HUDEP-2 (cell line): ENCODE measurements around the gene NAIF1.
"Not testable (repeated sequence)": the region's sequence is repeated elsewhere in the genome, so short reads cannot be mapped to it uniquely, and the experiment has no call there.

Experiments
- DNase-seq, 76 experiments: peaks; one replicate each; lab custom pipeline; 2025; ENCODE audit not compliant: unreplicated experiment in 76 of 76; lab: John Stamatoyannopoulos, UW

NAIF1 gene

DNA sequence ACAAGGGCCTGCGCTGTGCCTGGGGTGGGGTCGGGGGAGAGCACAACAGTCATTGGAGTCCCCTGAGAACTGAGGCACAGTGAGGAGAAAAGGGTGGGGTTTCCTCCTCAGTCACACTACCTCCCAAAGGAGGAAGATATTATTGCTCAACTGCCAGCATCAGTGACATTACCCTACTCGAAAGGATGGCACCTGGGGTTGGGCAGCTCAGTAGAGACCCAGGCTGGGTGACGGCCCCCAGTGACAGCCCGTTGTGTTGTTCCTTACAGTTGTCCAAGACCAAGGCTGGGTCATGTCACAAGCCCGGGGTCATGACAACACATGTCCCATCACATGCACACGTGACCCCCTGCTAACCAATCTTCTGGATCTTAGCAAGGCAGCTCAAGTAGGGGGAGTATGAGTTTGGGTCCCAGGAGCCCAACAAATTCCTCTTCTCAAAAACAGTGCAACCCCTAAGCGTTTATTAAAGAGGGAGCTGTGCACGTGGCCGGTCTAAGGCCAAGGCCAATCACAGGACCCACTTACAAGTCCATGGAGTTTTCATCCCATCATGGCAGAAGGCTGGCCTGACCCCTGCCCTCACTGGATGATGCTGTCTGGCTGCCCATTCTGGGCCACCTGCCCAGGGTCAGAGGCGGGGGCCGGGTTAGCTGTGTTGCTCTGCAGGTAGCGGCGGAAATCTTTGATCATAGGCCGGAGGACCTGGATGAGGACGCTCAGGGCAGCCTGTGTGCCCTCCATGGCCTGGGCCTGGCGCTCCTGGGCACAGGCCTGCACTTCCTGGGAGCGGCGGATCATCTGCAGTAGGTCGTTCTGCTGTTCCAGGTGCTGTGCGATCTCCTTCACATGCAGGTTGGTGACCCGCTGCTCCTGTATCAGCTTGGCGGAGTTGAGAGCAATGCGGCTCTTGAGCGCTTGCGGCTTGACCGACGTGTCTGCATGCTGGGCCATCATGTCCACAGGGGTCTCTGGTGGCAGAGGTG lies 4.0 kb downstream of the NAIF1 start:
- no peak for DNase-seq

DNA sequence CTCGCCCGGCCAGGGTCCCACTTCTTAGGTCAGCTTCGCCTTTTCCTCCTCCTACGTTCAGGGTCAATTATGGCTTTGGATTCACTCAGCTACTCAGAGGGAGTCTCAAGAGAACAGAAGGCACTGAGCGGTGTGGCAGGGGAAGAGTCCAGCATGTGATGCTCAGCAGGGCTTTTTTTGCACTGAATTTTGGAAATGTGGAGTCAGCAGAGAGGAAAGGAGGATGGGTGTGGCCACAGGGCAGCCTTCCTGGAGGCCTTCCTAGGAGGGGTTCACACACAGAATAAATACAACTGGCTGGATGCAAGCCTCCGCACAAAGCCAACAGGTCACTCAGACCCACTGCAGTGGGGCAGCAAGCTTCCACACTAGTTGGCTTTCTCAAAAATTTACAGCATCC lies 4.8 kb downstream of the NAIF1 start:
- no peak for DNase-seq

DNA sequence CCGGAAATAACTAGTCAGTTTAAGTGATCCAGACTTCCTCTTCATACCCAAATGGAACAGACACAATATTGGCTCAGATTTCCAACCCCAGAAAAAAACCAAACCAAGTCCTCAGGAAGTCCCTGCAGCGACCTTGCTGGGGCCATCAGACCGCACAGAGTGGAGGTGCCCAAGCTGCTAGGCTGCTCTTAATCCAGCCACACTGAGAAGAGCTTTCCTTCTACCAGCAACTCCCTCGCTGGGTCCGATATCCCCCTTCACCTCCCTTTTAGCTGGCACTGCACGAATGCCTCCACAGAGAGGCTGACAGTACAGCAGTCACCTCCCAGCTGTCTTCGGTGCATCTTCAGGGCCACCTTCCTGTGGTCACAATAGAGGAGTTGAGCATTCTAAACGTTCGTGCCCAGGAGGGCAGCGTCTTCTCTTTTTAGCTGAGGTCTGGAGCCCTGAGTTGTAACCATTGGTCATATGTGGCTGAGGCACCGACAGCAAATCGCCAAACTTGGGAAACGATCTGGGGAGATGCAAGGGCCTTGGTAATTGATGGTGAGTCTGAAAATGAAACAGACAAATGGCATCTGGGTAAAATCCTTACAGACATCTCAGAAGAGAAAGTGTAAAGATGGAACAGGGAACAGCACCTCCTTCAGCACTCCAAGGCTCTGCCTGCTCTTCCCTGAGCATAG lies 5.7 kb downstream of the NAIF1 start:
- DNase-seq: no peak

DNA sequence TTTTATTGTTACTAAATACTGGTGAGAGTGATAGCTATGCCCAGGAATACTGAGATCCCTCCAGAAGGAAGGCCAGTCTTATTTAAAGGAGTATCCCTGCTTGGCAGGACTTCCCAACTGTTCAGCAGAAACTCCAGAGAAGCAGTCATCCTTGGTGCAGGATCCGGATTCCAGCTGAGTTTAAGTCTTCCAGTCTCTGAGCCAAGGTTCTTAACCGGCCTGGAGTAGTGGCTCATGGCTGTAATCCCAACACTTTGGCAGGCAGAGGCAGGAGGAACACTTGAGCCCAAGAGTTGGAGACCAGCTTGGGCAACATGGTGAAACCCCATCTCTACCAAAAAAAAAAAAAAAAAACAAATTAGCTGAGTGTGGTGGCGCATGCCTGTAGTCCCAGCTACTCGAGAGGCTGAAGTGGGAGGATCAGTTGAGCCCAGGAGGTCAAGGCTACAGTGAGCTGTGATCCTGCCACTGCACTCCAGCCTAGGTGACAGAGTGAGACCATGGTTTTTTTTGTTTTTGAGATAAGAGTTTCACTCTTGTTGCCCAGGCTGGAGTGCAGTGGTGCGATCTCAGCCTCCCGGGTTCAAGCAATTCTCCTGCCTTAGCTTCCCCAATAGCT lies 7.6 kb downstream of the NAIF1 start:
- no peak for DNase-seq

DNA sequence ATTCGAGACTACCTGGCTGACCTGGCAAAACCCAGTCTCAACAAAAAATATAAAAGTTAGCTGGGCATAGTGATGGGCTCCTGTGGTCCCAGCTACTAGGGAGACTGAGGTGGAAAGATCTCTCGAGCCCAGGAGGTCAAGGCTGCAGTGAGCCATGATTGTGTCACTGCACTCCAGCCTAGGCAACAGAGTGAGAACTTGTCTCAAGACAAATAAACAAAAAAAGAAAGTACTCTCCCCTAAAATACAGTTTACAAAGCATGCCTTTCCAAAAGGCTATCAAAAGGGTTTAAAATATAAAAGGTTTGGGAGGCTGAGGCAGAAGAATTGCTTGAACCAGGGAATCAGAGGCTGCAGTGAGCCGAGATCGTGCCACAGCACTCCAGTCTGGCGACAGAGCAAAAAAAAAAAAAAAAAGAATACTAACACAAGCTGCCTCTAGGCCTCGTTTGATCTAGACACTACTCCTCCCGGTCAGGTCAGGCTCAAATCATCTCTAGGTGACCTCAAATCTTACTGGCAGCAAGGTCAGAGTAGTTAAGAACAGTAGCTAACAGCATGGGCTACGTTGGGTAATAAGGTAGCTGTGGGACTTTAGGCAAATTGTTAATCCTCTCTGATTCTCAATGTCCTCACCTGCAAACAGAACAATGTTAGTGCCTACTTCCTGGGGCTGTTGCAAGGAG lies 9.3 kb downstream of the NAIF1 start:
- no peak for DNase-seq

DNA sequence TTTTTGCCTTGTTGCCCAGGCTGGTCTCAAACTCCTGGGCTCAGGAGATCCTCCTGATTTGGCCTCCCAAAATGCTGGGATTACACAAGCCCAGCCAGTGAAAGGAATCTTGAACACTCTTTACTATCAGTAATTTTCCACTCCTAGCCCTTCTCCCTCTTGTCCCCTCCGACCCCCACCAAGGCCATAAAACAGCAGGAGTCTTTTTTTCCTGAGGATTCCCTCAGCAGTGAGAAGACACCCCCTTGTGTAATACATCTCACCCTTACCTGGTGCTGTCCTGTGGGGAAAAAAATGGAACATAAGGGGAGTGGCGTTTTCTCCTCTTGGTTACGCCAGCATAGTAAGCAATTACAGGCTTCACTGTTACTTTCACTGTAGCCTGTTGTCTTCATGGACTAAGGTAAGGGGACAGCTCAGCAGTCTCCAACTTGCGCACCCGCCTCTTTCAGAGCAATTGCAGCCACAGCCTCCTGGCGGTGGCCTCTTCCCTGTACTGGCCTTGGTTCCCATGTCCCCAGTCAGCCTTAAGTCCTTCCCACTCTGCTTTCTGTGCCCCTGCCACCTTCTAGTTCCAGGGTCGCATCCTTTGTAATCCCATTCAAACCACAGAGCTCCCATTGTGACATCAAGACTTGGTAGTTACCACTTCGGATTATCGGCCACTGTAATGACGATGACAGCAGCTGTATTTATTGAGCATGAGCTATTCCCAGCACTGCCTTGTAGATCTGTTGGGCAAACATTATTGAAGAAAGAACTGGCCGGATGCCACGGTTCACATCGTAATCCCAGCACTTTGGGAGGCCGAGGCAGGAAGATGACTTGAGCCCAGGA lies 10.0 kb downstream of the NAIF1 start:
- no peak for DNase-seq

DNA sequence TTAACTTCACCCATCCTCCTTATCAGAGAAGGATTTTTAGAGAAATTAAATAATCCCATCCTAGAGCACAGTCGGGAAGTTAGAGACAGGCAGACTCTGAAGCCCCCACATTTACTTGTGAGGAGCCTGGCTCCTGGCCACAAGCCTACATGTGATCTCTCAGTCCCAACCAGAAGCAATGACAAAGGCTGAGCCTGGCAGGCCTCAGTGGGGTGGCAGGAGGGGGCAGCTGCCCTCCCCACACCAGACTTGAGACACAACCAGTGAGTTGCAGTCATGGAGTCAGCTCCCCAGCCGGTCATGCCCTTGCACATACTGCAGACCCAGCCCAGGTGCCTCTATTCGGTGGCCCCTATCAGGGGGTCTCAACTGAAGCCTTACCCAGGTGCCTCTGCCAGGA lies 11.0 kb downstream of the NAIF1 start:
- DNase-seq: no peak

DNA sequence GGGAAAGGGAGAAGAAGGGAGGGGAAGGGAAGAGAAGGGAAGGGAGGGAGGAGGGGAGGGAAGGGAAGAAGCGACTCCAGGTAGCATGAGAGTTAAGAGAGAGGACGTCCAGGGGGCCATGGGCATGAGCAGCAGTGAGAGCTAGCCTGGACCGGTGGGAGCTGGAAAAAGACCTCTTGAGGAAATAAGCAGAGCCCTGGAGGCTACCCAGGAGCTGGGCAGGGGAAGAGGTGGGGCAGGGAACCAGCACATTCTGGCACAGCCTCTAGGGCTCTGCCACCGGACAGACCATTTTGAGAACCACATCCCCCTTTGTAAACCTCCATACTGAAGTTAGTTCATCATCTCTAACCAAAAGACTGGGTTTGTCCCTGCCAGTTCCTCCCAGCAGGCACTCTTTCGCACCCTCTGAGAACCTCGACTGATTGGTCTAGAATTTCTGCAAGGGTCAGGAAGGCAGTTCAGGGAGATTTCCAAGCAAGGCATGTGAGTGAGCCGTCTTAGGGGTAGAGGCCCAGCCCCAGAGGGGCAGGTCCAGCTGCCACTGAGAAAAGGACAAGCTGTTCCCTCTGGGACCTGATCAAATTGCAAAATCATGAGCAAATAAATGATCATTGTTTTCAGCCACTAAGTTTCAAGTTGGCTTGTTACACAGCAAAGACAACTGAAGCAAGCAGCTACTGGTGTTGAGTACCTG lies 11.6 kb downstream of the NAIF1 start:
- DNase-seq: no peak

DNA sequence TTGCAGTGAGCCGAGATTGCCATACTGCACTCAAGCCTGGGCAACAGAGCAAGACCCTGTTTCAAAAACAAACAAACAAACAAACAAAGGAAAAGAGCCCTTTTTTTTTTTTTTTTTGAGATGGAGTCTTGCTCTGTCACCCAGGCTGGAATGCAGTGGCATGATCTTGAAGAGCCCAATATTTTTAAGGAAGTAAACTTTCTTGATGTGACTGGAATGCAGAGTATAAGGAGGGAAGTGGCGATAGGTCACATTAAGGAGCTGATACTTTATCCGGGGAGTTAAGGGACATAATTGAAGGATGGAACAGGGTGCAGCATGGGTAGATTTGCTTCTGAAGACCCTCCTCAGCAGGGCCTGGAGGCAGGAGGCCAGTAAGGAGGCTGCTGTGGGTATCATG lies 13.0 kb downstream of the NAIF1 start:
- no peak for DNase-seq

DNA sequence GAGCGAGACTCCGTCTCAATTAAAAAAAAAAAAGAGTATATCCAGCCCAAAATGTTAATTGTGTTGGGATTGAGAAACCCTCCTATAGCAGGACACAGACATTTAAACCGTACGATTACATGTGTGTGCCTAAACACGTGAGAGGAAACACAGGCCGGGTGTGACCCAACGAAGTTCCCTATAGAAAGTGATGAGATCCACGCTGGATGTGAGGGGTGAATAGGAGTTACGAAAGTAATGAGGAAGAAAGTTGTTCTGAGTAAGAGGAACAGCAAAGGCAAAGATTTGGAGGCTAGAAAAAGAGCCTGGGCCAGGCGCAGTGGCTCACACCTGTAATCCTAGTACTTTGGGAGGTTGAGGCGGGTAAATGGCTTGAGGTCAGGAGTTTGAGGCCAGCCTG lies 13.6 kb downstream of the NAIF1 start:
- DNase-seq: no peak

DNA sequence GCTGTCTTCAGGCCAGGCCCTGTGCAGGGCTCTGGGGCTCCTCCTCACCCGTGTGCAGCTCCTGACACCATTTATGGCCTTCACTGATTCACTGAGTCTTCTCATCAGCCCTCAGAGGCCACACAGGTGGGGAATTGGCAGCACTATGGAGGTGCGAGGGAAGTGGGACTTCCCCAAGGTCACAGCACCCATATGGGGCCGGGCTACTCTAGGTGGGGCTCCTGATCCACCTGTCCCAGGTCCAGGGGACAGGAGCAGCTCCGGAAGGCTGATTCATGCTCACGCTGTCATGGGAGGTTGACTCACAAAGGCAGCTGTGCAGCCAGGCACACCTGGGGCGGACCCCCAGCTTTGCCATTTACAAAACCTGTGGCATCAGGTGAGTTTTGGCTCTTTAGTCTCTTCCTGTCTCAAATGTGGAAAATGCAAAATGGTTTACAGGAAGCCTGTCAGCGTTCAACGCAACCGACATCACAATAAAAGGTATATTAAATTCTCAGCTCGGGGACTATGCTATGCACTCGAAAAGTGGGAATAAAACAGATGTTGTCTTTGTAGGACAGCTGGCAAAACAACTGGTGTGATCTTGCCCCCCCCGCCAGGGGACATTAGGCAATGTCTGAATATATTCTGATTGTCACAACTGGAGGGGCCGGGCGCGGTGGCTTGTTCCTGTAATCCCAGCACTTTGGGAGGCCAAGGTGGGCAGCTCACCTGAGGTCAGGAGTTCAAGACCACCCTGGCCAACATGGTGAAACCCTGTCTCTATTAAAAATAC lies 15.0 kb downstream of the NAIF1 start:
- DNase-seq: no peak

DNA sequence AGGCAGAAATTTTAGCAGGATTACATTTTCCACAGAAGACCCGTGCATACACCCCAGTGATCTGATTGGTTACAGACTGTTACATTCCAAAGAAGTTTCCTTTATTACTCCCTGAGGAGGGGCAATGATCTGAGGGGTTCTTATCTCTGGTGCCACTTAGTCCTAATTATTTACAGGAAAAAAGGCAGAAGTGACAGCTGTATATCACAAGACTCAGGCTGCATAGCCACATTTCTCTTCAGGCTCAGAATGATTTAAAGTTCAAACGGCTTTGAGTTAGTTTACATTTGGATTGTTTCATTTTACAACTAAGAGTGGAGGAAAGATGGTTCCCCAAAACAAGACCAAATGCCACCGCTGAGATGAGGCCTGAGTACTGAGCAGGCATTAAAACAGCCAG lies 17.3 kb downstream of the NAIF1 start:
- DNase-seq: no peak

DNA sequence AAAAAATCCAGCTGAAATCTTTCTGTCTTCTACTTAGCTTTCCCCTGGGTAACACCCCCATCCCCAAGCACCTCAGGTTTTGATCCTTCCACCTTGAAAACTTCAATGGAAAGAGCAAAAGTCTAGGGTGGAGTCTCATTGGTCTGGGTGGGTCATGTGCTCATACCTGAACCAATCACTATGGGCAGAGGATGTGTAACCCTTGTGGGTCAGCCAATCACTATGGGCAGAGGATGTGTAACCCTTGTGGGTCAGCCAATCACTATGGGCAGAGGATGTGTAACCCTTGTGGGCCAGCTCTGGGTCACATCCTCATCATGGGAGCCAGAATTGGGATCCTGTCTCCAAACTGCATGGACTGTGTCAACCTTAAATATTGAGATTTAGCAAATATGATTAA lies 18.5 kb downstream of the NAIF1 start:
- DNase-seq: peak in 2 of 76 experiments; percentile 15 to 23

DNA sequence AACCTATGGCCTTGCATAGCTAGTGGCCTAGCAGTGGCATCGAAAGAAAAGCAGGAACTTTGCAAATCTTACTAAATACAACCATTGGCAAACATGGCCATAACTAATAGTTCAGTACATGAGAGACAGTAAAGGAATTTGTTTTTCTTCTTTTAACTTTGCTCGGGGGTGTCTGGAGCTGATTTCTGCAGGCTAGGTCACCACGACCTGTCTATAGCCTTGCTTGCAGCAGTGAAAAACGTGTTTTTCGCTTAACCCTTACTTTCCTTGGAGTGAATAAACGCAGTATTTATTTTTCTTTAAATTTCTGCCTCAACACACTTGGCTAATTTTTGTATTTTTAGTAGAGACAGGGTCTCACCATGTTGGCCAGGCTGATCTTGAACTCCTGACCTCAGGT lies 19.9 kb downstream of the NAIF1 start:
- DNase-seq: no peak

DNA sequence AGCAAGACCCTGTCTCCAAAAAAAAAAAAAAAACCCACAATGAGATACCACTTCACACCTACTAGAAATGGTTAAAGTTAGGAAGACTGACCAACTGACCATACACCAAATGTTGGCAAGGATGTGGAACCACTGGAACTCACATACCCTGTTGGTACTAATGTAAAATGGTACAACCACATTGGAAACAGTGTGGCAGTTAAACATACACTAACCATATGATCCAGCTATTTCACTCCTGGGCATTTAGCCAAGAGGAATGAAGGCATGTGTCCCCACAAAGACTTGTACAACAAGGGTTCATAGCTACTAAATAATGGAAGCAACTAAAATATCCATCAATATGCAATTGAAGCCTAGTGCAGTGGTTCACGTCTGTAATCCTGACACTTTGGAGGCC lies 21.3 kb downstream of the NAIF1 start:
- peak in 1 of 76 experiments; percentile 10 for DNase-seq

DNA sequence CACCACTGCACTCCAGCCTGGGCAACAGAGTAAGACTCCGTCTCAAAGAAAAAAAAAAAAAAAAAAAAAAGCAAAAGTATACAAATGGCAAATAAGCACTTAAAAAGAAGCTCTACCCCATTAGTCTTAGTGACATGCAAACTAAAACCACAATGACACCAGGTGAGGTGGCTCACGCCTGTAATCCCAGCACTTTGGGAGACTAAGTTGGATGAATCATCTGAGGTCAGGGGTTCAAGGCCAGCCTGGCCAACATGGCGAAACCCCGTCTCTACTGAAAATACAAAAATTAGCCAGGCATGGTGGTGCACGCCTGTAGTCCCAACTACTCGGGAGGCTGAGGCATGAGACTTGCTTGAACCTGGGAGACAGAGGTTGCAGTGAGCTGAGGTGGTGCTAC lies 21.7 kb downstream of the NAIF1 start:
- DNase-seq: not testable (repeated sequence)

DNA sequence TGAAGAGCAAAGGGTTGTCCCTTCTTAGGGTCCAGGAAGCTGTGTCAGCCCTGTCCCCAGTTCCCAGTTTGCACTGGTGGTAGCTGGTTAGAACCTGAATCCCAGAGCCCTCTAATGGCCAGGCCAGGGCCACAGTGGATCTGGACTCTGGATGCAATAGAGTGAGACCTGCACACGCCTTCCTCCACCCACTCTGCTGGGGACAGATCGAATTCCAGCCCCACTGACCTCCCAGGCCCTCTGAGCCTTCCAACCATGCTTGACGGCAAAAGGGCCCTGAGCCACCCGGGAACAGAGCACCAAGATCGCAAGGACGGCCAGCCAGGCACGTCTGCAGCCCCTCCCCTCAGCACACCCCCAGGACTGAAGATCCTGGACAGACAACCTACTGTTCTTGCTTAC lies 23.7 kb downstream of the NAIF1 start:
- no peak for DNase-seq

DNA sequence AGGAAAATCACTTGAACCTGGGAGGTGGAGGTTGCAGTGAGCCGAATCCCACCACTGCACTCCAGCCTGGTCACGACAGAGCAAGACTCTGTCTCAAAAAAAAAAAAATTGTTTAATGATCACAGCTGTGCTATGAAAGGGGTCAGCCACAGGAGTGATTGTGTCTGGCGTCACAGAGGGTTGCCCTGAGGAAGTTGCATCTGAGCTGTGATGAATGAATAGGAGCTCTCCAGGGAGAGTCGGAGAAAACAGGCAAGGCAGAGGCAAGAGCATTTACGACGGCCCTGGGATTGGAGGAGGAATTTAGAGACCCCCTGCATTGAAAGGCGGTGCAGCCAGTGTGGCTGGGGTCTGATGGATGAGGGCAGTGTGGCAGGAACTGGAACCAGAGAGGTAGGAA lies 25.1 kb downstream of the NAIF1 start:
- DNase-seq: no peak

DNA sequence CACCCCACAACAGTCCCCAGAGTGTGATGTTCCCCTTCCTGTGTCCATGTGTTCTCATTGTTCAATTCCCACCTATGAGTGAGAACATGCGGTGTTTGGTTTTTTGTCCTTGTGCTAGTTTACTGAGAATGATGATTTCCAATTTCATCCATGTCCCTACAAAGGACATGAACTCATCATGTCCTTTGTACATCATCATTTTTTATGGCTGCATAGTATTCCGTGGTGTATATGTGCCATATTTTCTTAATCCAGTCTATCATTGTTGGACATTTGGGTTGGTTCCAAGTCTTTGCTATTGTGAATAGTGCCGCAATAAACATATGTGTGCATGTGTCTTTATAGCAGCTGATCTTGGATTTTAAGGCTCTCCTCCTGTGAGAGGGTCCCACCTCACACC lies 26.3 kb downstream of the NAIF1 start:
- not testable (repeated sequence) for DNase-seq
